ENCODE measurements around the gene LDLRAD4.

LDLRAD4 gene

GRCh38 chr18:13219593-13220159 lies 1.1 kb downstream of the LDLRAD4 start:
- Histone ChIP-seq H3K4me1 (ENCODE audit: control insufficient read depth, insufficient read depth, low read length) (peaks cover 15% of the 10 kb centered on the region), H3K36me3 (ENCODE audit: control insufficient read depth, insufficient read depth, low read length, severe bottlenecking) (no peaks in the 10 kb centered on the region), H3K4me3 (ENCODE audit: low read length) (no peak overlapping the region), H3K9me3 (ENCODE audit: control insufficient read depth, low read length) (no peaks in the 10 kb centered on the region), H3K9ac (ENCODE audit: low read length) (no peak overlapping the region), H3K27me3 (replicated peaks; ENCODE audit: control insufficient read depth, insufficient read depth, low read length) (peaks cover 38% of the 10 kb centered on the region)
- no peak for DNase-seq (ENCODE audit: low read depth)

- Histone ChIP-seq H3K4me1 (ENCODE audit: control insufficient read depth, insufficient read depth, low read length) (peaks cover 15% of the 10 kb centered on the region), H3K9me3 (ENCODE audit: control insufficient read depth, low read length) (no peaks in the 10 kb centered on the region), H3K36me3 (ENCODE audit: control insufficient read depth, insufficient read depth, low read length, severe bottlenecking) (no peaks in the 10 kb centered on the region), H3K27me3 (replicated peaks; ENCODE audit: control insufficient read depth, insufficient read depth, low read length) (peaks cover 36% of the 10 kb centered on the region), H3K4me3 (ENCODE audit: low read length) (no peak overlapping the region), H3K9ac (ENCODE audit: low read length) (no peak overlapping the region)
- no peak for DNase-seq (ENCODE audit: low read depth)
These were observed 1.9 kb downstream of the LDLRAD4 start for GRCh38 chr18:13220361-13220991.

- H3K9ac ChIP-seq (ENCODE audit: low read length): no peak overlapping the region
- H3K27me3 ChIP-seq (replicated peaks; ENCODE audit: control insufficient read depth, insufficient read depth, low read length): peaks cover 33% of the 10 kb centered on the region
- H3K4me3 ChIP-seq (ENCODE audit: low read length): peak overlapping the region; percentile 55
- no peaks in the 10 kb centered on the region for H3K9me3 ChIP-seq (ENCODE audit: control insufficient read depth, low read length)
- H3K4me1 ChIP-seq (ENCODE audit: control insufficient read depth, insufficient read depth, low read length): peaks cover 15% of the 10 kb centered on the region
- H3K36me3 ChIP-seq (ENCODE audit: control insufficient read depth, insufficient read depth, low read length, severe bottlenecking): no peaks in the 10 kb centered on the region
- no peak for DNase-seq (ENCODE audit: low read depth)
These were observed 3.6 kb downstream of the LDLRAD4 start for GRCh38 chr18:13221869-13222855.

DNA sequence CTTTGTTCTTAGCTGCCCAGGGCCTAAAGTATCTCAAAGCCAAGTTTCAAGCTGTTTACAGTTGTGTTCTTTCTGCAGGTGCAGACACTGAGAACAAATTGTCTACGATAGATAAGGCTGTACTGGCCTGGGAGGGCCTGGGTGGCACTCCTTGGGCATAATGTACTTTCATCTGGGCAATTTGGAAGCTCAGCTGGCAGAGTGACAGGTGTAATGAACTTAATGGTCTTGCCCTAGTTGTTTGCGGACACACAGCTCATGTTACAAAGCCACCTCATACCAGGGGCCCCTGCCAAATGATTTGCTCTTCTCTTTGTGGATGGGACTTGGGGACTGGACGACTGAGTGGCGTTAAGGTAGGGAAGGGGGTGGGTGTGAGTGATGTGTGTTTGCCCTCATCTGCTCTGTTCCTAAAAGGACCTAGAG lies 4.3 kb downstream of the LDLRAD4 start:
- peaks cover 39% of the 10 kb centered on the region for H3K27me3 ChIP-seq (replicated peaks; ENCODE audit: control insufficient read depth, insufficient read depth, low read length)
- no peak for DNase-seq (ENCODE audit: low read depth)
- no peaks in the 10 kb centered on the region for H3K36me3 ChIP-seq (ENCODE audit: control insufficient read depth, insufficient read depth, low read length, severe bottlenecking)
- peaks cover 15% of the 10 kb centered on the region for H3K4me1 ChIP-seq (ENCODE audit: control insufficient read depth, insufficient read depth, low read length)
- no peak overlapping the region for H3K9ac ChIP-seq (ENCODE audit: low read length)
- H3K9me3 ChIP-seq (ENCODE audit: control insufficient read depth, low read length): no peaks in the 10 kb centered on the region
- no peak overlapping the region for H3K4me3 ChIP-seq (ENCODE audit: low read length)

DNA sequence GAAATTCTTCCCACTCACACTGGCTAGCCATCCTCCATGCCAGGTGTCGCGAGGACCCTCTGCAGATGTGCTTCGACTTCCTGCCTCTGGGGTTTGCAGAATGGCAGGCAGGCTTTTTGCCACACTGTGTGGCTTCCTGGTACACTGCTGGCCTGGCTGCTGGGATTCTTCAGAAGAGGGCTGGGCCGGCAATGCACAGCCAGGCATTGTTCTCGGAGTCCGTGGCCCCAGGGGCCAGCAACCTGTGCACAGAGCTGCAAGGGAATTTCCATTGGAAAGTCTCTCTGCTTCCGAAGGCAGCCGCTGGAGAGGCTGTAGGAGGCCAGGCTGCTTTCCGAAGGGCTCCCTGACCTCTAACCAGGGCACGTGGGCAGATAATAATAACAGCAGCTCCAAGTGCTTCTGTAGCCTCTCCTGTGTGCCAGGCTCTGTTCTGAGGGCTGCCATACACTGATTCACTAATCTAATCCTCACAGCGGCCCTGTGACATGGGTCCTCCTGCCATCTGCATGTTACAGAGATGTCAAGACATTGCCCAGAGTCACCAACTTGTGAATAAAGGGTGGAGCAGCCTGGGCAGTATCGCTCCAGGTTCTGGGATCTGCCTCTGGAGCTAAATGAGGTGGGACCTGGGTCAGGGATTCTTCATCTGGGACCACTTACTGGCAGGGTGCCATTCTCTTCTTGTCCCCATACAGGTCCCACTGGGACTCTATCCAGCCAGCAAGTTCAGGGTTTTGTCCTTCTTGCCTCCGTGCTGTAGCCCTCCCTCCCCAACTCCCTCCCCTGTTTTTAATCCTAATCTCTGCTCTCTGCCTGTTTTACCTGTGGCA lies 5.0 kb downstream of the LDLRAD4 start:
- Histone ChIP-seq H3K36me3 (ENCODE audit: control insufficient read depth, insufficient read depth, low read length, severe bottlenecking) (no peaks in the 10 kb centered on the region), H3K9ac (ENCODE audit: low read length) (no peak overlapping the region), H3K9me3 (ENCODE audit: control insufficient read depth, low read length) (no peaks in the 10 kb centered on the region), H3K4me3 (ENCODE audit: low read length) (no peak overlapping the region), H3K4me1 (ENCODE audit: control insufficient read depth, insufficient read depth, low read length) (peaks cover 15% of the 10 kb centered on the region), H3K27me3 (replicated peaks; ENCODE audit: control insufficient read depth, insufficient read depth, low read length) (peaks cover 43% of the 10 kb centered on the region)
- DNase-seq (ENCODE audit: low read depth): no peak

DNA sequence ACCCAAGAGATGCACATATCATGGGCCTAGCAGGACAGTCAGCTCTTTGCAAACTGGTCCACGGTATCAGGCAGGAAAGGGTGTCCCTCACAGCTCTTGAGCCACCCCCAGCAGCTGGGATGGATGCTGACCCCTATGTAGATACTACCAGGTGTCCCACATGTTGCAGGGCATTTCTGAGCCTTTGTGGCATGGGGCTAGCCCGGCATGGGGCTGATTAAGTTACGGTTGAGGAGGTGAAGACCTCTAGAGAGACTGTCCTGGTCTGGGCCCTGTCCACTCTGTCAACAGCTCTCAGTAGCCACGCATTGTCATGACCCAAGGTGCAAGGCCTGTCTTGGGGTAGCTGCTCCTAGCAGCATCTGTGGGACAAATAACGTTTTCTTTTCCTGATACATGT lies 6.7 kb downstream of the LDLRAD4 start:
- no peak overlapping the region for H3K9ac ChIP-seq (ENCODE audit: low read length)
- H3K27me3 ChIP-seq (replicated peaks; ENCODE audit: control insufficient read depth, insufficient read depth, low read length): peaks cover 31% of the 10 kb centered on the region
- peaks cover 15% of the 10 kb centered on the region for H3K4me1 ChIP-seq (ENCODE audit: control insufficient read depth, insufficient read depth, low read length)
- no peaks in the 10 kb centered on the region for H3K36me3 ChIP-seq (ENCODE audit: control insufficient read depth, insufficient read depth, low read length, severe bottlenecking)
- no peaks in the 10 kb centered on the region for H3K9me3 ChIP-seq (ENCODE audit: control insufficient read depth, low read length)
- DNase-seq (ENCODE audit: low read depth): no peak
- H3K4me3 ChIP-seq (ENCODE audit: low read length): no peak overlapping the region

- Histone ChIP-seq H3K9ac (ENCODE audit: low read length) (no peak overlapping the region), H3K4me3 (ENCODE audit: low read length) (no peak overlapping the region), H3K9me3 (ENCODE audit: control insufficient read depth, low read length) (no peaks in the 10 kb centered on the region), H3K27me3 (replicated peaks; ENCODE audit: control insufficient read depth, insufficient read depth, low read length) (peaks cover 26% of the 10 kb centered on the region), H3K4me1 (ENCODE audit: control insufficient read depth, insufficient read depth, low read length) (peaks cover 13% of the 10 kb centered on the region), H3K36me3 (ENCODE audit: control insufficient read depth, insufficient read depth, low read length, severe bottlenecking) (no peaks in the 10 kb centered on the region)
- DNase-seq (ENCODE audit: low read depth): no peak
These were observed 8.1 kb downstream of the LDLRAD4 start for GRCh38 chr18:13226533-13227144.

- Histone ChIP-seq H3K4me3 (ENCODE audit: low read length) (no peak overlapping the region), H3K9me3 (ENCODE audit: control insufficient read depth, low read length) (no peaks in the 10 kb centered on the region), H3K27me3 (replicated peaks; ENCODE audit: control insufficient read depth, insufficient read depth, low read length) (peaks cover 34% of the 10 kb centered on the region), H3K9ac (ENCODE audit: low read length) (no peak overlapping the region), H3K36me3 (ENCODE audit: control insufficient read depth, insufficient read depth, low read length, severe bottlenecking) (no peaks in the 10 kb centered on the region), H3K4me1 (ENCODE audit: control insufficient read depth, insufficient read depth, low read length) (peaks cover under 1% of the 10 kb centered on the region)
- no peak for DNase-seq (ENCODE audit: low read depth)
These were observed 9.3 kb downstream of the LDLRAD4 start for GRCh38 chr18:13227910-13228309.

- no peaks in the 10 kb centered on the region for H3K9me3 ChIP-seq (ENCODE audit: control insufficient read depth, low read length)
- DNase-seq (ENCODE audit: low read depth): no peak
- no peak overlapping the region for H3K4me3 ChIP-seq (ENCODE audit: low read length)
- H3K9ac ChIP-seq (ENCODE audit: low read length): no peak overlapping the region
- no peaks in the 10 kb centered on the region for H3K4me1 ChIP-seq (ENCODE audit: control insufficient read depth, insufficient read depth, low read length)
- H3K36me3 ChIP-seq (ENCODE audit: control insufficient read depth, insufficient read depth, low read length, severe bottlenecking): no peaks in the 10 kb centered on the region
- H3K27me3 ChIP-seq (replicated peaks; ENCODE audit: control insufficient read depth, insufficient read depth, low read length): peaks cover 42% of the 10 kb centered on the region
These were observed 10.6 kb downstream of the LDLRAD4 start for GRCh38 chr18:13229001-13229671.

- no peak for DNase-seq (ENCODE audit: low read depth)
- Histone ChIP-seq H3K36me3 (ENCODE audit: control insufficient read depth, insufficient read depth, low read length, severe bottlenecking) (no peaks in the 10 kb centered on the region), H3K9me3 (ENCODE audit: control insufficient read depth, low read length) (no peaks in the 10 kb centered on the region), H3K4me1 (ENCODE audit: control insufficient read depth, insufficient read depth, low read length) (no peaks in the 10 kb centered on the region), H3K4me3 (ENCODE audit: low read length) (no peak overlapping the region), H3K9ac (ENCODE audit: low read length) (no peak overlapping the region), H3K27me3 (replicated peaks; ENCODE audit: control insufficient read depth, insufficient read depth, low read length) (peaks cover 52% of the 10 kb centered on the region)
These were observed 12.6 kb downstream of the LDLRAD4 start for GRCh38 chr18:13231151-13231550.

All from adipocyte (in vitro differentiated cells).